ENCODE data around the gene GPC6.

- TF ChIP-seq CTCF (IDR thresholded peaks at IDR 0.05) (no peak), POLR2A (IDR thresholded peaks at IDR 0.05) (no peak), POLR2AphosphoS5 (IDR thresholded peaks at IDR 0.05; ENCODE audit: insufficient read depth in 1 of 2, low read depth in 1 of 2) (no peak)
Observed at GRCh38 chr13:94305033-94305432, 1078.4 kb downstream of the GPC6 start.

Measured in vagina (tissue), 2 donors.